ENCODE data around the gene OR6K3.

The OR6K3 gene

GRCh38 chr1:158674302-158674701 lies 46.2 kb downstream of the OR6K3 start:
- TF ChIP-seq CTCF (conservative IDR thresholded peaks at IDR 0.05; ENCODE audit: low read length) = no peak
- no peak for DNase-seq (ENCODE audit: low read depth)
- H3K4me3 ChIP-seq (ENCODE audit: low read length) = no peak overlapping the region
